ENCODE results near the gene DOCK2.

The DOCK2 gene

DNA sequence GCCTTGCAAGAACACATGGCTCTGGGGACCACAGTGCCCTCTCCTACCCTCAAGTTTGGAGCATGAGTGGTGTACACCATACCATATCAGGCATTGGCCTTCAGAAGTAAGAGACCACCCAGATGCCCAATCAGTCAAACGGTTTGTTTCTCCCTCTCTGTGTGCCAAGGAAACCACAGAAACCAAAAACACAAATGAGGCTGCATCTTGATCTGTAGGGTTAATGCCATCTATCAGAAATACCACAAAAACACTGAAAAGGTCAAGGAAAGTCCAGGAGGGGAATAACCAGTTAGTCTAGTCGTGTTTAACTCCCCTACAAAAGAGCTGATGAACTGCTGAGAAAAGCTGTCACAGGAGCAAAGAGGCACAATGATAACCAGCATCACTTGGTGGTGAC, 264.8 kb downstream of the DOCK2 start:
- ATAC-seq (ENCODE audit: low read depth) (no peak), DNase-seq (ENCODE audit: low spot score) (no peak)
- Histone ChIP-seq H3K27ac (ENCODE audit: poor library complexity, severe bottlenecking) (no peak overlapping the region), H3K4me3 (ENCODE audit: severe bottlenecking) (no peak overlapping the region), H3K36me3 (ENCODE audit: low read depth) (no peaks in the 10 kb centered on the region), H3K9me3 (ENCODE audit: severe bottlenecking) (no peaks in the 10 kb centered on the region), H3K27me3 (ENCODE audit: insufficient read depth, poor library complexity, severe bottlenecking) (no peaks in the 10 kb centered on the region), H3K4me1 (ENCODE audit: insufficient read depth, poor library complexity, severe bottlenecking) (no peaks in the 10 kb centered on the region)
- TF ChIP-seq CTCF (IDR thresholded peaks at IDR 0.05; ENCODE audit: poor library complexity, severe bottlenecking) = no peak

DNA sequence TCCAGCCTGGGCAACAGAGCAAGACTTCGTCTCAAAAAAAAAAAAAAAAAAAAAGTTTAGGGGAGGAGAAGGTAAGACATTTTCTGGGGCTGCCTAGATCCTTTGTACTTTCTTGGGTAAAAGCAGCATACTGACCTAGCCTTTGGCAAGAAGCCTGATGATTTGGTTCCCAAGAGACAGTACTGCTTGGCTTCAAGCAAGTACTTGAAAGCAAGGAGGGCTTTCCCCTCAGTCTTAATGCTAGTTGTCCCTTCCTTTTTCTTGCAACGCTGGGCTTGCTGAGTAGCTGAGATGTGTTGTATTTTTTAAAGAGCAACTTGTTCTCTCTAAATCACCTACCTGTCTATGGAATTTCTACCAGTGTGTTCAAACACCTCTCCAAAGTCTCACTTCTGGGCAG, 267.0 kb downstream of the DOCK2 start:
- no peak for DNase-seq (ENCODE audit: low spot score)

GRCh38 chr5:169904508-169904907, 267.4 kb downstream of the DOCK2 start:
- Histone ChIP-seq H3K36me3 (ENCODE audit: low read depth) (no peaks in the 10 kb centered on the region), H3K4me1 (ENCODE audit: insufficient read depth, poor library complexity, severe bottlenecking) (no peaks in the 10 kb centered on the region), H3K9me3 (ENCODE audit: severe bottlenecking) (no peaks in the 10 kb centered on the region), H3K27me3 (ENCODE audit: insufficient read depth, poor library complexity, severe bottlenecking) (no peaks in the 10 kb centered on the region), H3K4me3 (ENCODE audit: severe bottlenecking) (no peak overlapping the region), H3K27ac (ENCODE audit: poor library complexity, severe bottlenecking) (no peak overlapping the region)
- ATAC-seq (ENCODE audit: low read depth) (no peak), DNase-seq (ENCODE audit: low spot score) (no peak)
- no peak for TF ChIP-seq CTCF (IDR thresholded peaks at IDR 0.05; ENCODE audit: poor library complexity, severe bottlenecking)

More for the DNA sequence above, 267.0 kb downstream of the DOCK2 start:
- ATAC-seq (ENCODE audit: low read depth) = no peak
- no peaks in the 10 kb centered on the region for H3K27me3 ChIP-seq (ENCODE audit: insufficient read depth, poor library complexity, severe bottlenecking)
- no peak overlapping the region for H3K27ac ChIP-seq (ENCODE audit: poor library complexity, severe bottlenecking)
- no peaks in the 10 kb centered on the region for H3K4me1 ChIP-seq (ENCODE audit: insufficient read depth, poor library complexity, severe bottlenecking)
- H3K36me3 ChIP-seq (ENCODE audit: low read depth) = no peaks in the 10 kb centered on the region
- H3K9me3 ChIP-seq (ENCODE audit: severe bottlenecking) = no peaks in the 10 kb centered on the region
- H3K4me3 ChIP-seq (ENCODE audit: severe bottlenecking) = no peak overlapping the region
- no peak for TF ChIP-seq CTCF (IDR thresholded peaks at IDR 0.05; ENCODE audit: poor library complexity, severe bottlenecking)

DNA sequence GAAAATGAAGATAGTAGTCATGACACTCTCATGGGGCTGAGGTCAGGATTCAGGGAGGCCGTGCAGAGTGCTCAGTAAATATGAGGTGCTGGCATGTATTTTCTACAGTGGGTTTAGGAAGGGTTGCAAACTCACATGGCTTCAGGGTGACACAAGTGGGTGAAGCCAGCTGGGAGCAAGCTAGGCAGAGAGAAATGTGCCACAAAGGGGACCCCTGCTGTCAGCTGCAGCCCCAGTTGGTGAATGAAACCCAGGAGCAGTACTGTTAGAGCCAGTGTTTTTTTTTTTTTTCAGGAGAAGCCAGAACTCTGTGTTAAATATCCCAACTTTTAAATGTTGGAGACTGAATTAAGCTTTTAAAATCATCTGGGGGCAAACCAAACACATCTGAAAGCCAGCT, 267.9 kb downstream of the DOCK2 start:
- H3K27me3 ChIP-seq (ENCODE audit: insufficient read depth, poor library complexity, severe bottlenecking) = no peaks in the 10 kb centered on the region
- ATAC-seq (ENCODE audit: low read depth) (no peak), DNase-seq (ENCODE audit: low spot score) (no peak)
- no peak for TF ChIP-seq CTCF (IDR thresholded peaks at IDR 0.05; ENCODE audit: poor library complexity, severe bottlenecking)
- H3K4me3 ChIP-seq (ENCODE audit: severe bottlenecking) = no peak overlapping the region
- H3K4me1 ChIP-seq (ENCODE audit: insufficient read depth, poor library complexity, severe bottlenecking) = no peaks in the 10 kb centered on the region
- no peaks in the 10 kb centered on the region for H3K36me3 ChIP-seq (ENCODE audit: low read depth)
- no peaks in the 10 kb centered on the region for H3K9me3 ChIP-seq (ENCODE audit: severe bottlenecking)
- H3K27ac ChIP-seq (ENCODE audit: poor library complexity, severe bottlenecking) = no peak overlapping the region

DNA sequence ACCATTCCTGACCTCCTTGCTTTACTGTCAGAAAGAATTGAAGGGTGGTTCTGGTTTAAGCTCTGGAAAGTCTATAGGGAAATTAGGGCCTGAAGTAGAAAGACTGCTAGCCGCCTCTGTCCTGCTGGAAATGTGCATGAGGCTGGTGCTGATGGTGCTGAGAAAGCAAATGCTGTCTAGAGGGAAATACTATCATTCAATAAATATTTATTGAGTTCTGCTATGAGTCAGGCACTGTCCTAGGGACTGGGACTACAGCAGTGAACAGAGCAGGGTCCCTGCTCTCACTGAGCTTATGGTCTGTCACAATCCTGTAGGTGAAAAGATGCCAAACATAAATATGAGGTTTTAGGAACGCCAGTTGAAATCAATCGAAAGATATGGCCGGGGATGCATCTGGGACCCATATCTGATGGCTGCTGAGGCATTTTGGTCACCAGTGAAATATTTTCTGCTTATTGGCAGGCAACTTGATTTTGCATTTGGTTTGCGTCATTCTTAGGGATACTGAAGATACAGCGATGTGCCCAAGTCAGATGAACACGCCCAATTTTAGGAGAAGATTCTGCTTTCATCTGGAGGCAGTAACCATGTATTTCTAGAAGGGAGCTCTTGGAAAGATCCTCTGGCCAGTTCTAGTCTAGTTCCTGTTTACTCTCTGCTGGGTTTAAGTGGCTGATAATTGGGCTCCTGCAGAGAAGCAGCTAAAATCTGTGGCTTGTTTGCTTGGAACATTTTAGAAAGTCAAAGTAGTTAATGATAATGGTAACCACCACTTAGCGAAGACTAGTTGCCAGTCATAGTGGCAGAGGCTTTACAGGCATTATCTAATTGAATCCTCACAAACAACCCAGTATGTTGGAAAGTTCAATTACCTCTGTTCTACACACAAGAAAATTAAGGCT, 269.9 kb downstream of the DOCK2 start:
- no peak for DNase-seq (ENCODE audit: low spot score)
- H3K9me3 ChIP-seq (ENCODE audit: severe bottlenecking) = no peaks in the 10 kb centered on the region
- H3K27ac ChIP-seq (ENCODE audit: poor library complexity, severe bottlenecking) = no peak overlapping the region

More for the DNA sequence above, 269.9 kb downstream of the DOCK2 start:
- Histone ChIP-seq H3K4me3 (ENCODE audit: severe bottlenecking) (no peak overlapping the region), H3K4me1 (ENCODE audit: insufficient read depth, poor library complexity, severe bottlenecking) (no peaks in the 10 kb centered on the region), H3K27me3 (ENCODE audit: insufficient read depth, poor library complexity, severe bottlenecking) (no peaks in the 10 kb centered on the region), H3K36me3 (ENCODE audit: low read depth) (no peaks in the 10 kb centered on the region)
- no peak for TF ChIP-seq CTCF (IDR thresholded peaks at IDR 0.05; ENCODE audit: poor library complexity, severe bottlenecking)
- ATAC-seq (ENCODE audit: low read depth) = no peak
